Measurements from ENCODE around the gene CD300LD. TPM values are rescaled to one million over a fixed set of nuclear protein-coding genes. Genes with fewer than 3 reads are reported as not detected.

Gene CD300LD
- polyA plus RNA-seq, 3 donors: 0.33 to 0.50 (median 0.41) TPM

- Histone ChIP-seq H3K27ac (ENCODE audit: low read depth in 1 of 2, low read length in 2 of 2) (no peak overlapping the region), H3K36me3 (replicated peaks in 1 of 2; ENCODE audit: control insufficient read depth in 1 of 2, insufficient read depth in 2 of 2, low read length in 2 of 2) (peaks cover 0 to 35% of the 10 kb centered on the region in 2 donors), H3K79me2 (ENCODE audit: insufficient read depth, low read length) (no peaks in the 10 kb centered on the region), H3K9me3 (replicated peaks in 1 of 2; ENCODE audit: control insufficient read depth in 1 of 2, insufficient read depth in 1 of 2, low read length in 2 of 2) (no peaks in the 10 kb centered on the region), H4K20me1 (ENCODE audit: insufficient read depth, low read length) (peaks cover 31% of the 10 kb centered on the region), H2AFZ (ENCODE audit: insufficient read depth, low read depth, low read length, poor library complexity, severe bottlenecking) (no peak overlapping the region), H3K4me2 (replicated peaks; ENCODE audit: extremely low read depth, low read length, poor library complexity, severe bottlenecking) (peak overlapping the region; percentile 42), H3K9ac (ENCODE audit: insufficient read depth, low read length, poor library complexity, severe bottlenecking) (no peak overlapping the region), H3K27me3 (ENCODE audit: control insufficient read depth in 2 of 2, insufficient read depth in 2 of 2, low read length in 2 of 2) (no peaks in the 10 kb centered on the region), H3K4me1 (ENCODE audit: control insufficient read depth in 1 of 2, insufficient read depth in 2 of 2, low read length in 2 of 2) (peaks cover 66 to 85% of the 10 kb centered on the region in 2 donors), H3K4me3 (replicated peaks in 1 of 3; ENCODE audit: low read depth in 2 of 3, low read length in 3 of 3) (peak overlapping the region in 1 of 3 experiments; percentile 55)
- Mint-ChIP-seq H3K4me3 (peak overlapping the region; percentile 48 to 83), H3K9me3 (peaks cover 0 to 3% (median 0%) of the 10 kb centered on the region in 7 donors), H3K4me1 (peaks cover 55% of the 10 kb centered on the region), H3K36me3 (peaks cover 10 to 41% of the 10 kb centered on the region in 2 donors), H3K27ac (peak overlapping the region in 2 of 7 donors; percentile 68 to 74), H3K27me3 (ENCODE audit: low read depth in 3 of 3) (peaks cover 3 to 10% (median 4%) of the 10 kb centered on the region in 3 donors)
- intact Hi-C loops (cut with micrococcal nuclease): loop anchor here in 1 of 2 donors (5.0 to 10.0 kb wide), 2 partner anchors 82 to 170 kb away; partner anchors contain the start of gene RAB37
- 67% methylated on average over 1 of the region's 5 CpGs for WGBS (ENCODE audit: insufficient coverage)
- no peak for DNase-seq
- no peak for TF ChIP-seq CTCF (IDR thresholded peaks at IDR 0.05)
Measured at GRCh38 chr17:74565126-74565525, 27.0 kb downstream of the CD300LD start.

- H3K9me3 ChIP-seq (replicated peaks in 1 of 2; ENCODE audit: control insufficient read depth in 1 of 2, insufficient read depth in 1 of 2, low read length in 2 of 2): no peaks in the 10 kb centered on the region
- H2AFZ ChIP-seq (ENCODE audit: insufficient read depth, low read depth, low read length, poor library complexity, severe bottlenecking): no peak overlapping the region
- H3K4me1 Mint-ChIP-seq: peaks cover 43% of the 10 kb centered on the region
- peaks cover 10 to 42% of the 10 kb centered on the region in 2 donors for H3K36me3 Mint-ChIP-seq
- H3K4me1 ChIP-seq (ENCODE audit: control insufficient read depth in 1 of 2, insufficient read depth in 2 of 2, low read length in 2 of 2): peaks cover 64 to 85% of the 10 kb centered on the region in 2 donors
- H3K4me2 ChIP-seq (replicated peaks; ENCODE audit: extremely low read depth, low read length, poor library complexity, severe bottlenecking): peak overlapping the region; percentile 2
- H3K27me3 ChIP-seq (ENCODE audit: control insufficient read depth in 2 of 2, insufficient read depth in 2 of 2, low read length in 2 of 2): no peaks in the 10 kb centered on the region
- H3K79me2 ChIP-seq (ENCODE audit: insufficient read depth, low read length): no peaks in the 10 kb centered on the region
- H3K4me3 ChIP-seq (replicated peaks in 1 of 3; ENCODE audit: low read depth in 2 of 3, low read length in 3 of 3): peak overlapping the region in 1 of 3 experiments; percentile 10
- peaks cover 0 to 37% of the 10 kb centered on the region in 2 donors for H3K36me3 ChIP-seq (replicated peaks in 1 of 2; ENCODE audit: control insufficient read depth in 1 of 2, insufficient read depth in 2 of 2, low read length in 2 of 2)
- peaks cover 0 to 7% (median 0%) of the 10 kb centered on the region in 7 donors for H3K9me3 Mint-ChIP-seq
- H3K9ac ChIP-seq (ENCODE audit: insufficient read depth, low read length, poor library complexity, severe bottlenecking): no peak overlapping the region
- H3K27ac ChIP-seq (ENCODE audit: low read depth in 1 of 2, low read length in 2 of 2): no peak overlapping the region
- peaks cover 3 to 11% (median 4%) of the 10 kb centered on the region in 3 donors for H3K27me3 Mint-ChIP-seq (ENCODE audit: low read depth in 3 of 3)
- DNase-seq: no peak
- intact Hi-C loops (cut with micrococcal nuclease): loop anchor here in 1 of 2 donors (5.0 to 10.0 kb wide), 2 partner anchors 39 to 171 kb away; partner anchors contain the start of gene RAB37
- 100% methylated on average over 1 of the region's 1 CpG for WGBS (ENCODE audit: insufficient coverage)
- peaks cover 31% of the 10 kb centered on the region for H4K20me1 ChIP-seq (ENCODE audit: insufficient read depth, low read length)
- no peak for TF ChIP-seq CTCF (IDR thresholded peaks at IDR 0.05)
- no peak overlapping the region for H3K4me3 Mint-ChIP-seq
- peak overlapping the region in 2 of 7 donors; percentile 12 to 61 for H3K27ac Mint-ChIP-seq
Measured at GRCh38 chr17:74563358-74563757, 28.7 kb downstream of the CD300LD start.
